ENCODE data around the gene EMID1. TPM values are rescaled to one million over a fixed set of nuclear protein-coding genes. Genes with fewer than 3 reads are reported as not detected.

EMID1 gene
- total and polyA plus RNA-seq, 8 donors: 1.8 to 23.6 (median 10.3) TPM; not detected in 1

DNA sequence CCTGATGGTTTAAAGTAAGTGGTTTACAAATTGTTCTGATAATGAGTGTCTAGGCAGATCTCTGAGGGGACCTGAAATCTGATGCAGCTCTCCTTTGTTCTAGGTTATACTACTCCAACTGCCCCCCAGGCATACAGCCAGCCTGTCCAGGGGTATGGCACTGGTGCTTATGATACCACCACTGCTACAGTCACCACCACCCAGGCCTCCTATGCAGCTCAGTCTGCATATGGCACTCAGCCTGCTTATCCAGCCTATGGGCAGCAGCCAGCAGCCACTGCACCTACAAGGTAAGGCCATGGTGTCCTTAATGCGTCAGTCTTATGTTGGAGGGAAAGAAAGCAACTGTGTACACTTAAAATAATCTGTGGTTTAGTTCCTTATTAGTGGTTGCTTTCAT is 72.2 kb downstream of the EMID1 start:
- Histone ChIP-seq H3K9me3 (no peaks in the 10 kb centered on the region), H3K36me3 (peaks cover 78 to 100% (median 100%) of the 10 kb centered on the region in 4 donors), H3K27ac (no peak overlapping the region), H3K4me3 (no peak overlapping the region), H3K27me3 (no peaks in the 10 kb centered on the region), H3K4me1 (peaks cover 13 to 50% (median 29%) of the 10 kb centered on the region in 4 donors)
- intact Hi-C loops (cut with DNase I; ENCODE audit: low total_unique reads): no loop called here
- 69 to 100% (median 83%) methylated on average over 1 of the region's 1 CpG for WGBS, 5 donors
- DNase-seq: no peak
- TF ChIP-seq EP300 (IDR thresholded peaks at IDR 0.05) (no peak), POLR2AphosphoS5 (IDR thresholded peaks at IDR 0.05) (no peak), POLR2A (IDR thresholded peaks at IDR 0.05) (no peak)
- TF ChIP-seq, protein P1, sequence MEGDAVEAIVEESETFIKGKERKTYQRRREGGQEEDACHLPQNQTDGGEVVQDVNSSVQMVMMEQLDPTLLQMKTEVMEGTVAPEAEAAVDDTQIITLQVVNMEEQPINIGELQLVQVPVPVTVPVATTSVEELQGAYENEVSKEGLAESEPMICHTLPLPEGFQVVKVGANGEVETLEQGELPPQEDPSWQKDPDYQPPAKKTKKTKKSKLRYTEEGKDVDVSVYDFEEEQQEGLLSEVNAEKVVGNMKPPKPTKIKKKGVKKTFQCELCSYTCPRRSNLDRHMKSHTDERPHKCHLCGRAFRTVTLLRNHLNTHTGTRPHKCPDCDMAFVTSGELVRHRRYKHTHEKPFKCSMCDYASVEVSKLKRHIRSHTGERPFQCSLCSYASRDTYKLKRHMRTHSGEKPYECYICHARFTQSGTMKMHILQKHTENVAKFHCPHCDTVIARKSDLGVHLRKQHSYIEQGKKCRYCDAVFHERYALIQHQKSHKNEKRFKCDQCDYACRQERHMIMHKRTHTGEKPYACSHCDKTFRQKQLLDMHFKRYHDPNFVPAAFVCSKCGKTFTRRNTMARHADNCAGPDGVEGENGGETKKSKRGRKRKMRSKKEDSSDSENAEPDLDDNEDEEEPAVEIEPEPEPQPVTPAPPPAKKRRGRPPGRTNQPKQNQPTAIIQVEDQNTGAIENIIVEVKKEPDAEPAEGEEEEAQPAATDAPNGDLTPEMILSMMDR (IDR thresholded peaks at IDR 0.05): no peak

DNA sequence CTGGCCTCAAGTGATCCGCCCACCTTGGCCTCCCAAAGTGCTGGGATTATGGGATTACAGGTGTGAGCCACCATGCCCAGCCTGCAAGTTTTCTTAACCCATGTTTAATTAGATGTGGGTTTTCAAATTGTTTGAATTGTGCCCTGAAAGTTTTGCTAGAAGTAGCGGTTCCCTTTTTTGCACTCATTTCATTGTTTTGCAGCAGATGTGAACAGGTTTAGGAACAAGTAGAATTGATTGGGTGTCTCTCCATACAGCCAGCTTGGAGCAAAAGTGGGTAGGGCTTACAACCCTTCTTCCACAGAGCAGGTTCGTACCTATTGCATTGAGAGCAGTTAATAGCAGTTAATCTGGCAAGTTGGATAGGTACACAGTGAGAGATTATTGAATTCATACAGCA is 78.5 kb downstream of the EMID1 start:
- 88 to 94% (median 89%) methylated on average over 3 of the region's 3 CpGs for WGBS, 5 donors
- no peak for TF ChIP-seq EP300 (IDR thresholded peaks at IDR 0.05)
- no peak for TF ChIP-seq POLR2AphosphoS5 (IDR thresholded peaks at IDR 0.05)
- no peak for TF ChIP-seq POLR2A (IDR thresholded peaks at IDR 0.05)
- TF ChIP-seq, protein P1 (IDR thresholded peaks at IDR 0.05): no peak
- no peak overlapping the region for H3K4me3 ChIP-seq
- peaks cover 93 to 100% (median 100%) of the 10 kb centered on the region in 4 donors for H3K36me3 ChIP-seq
- H3K9me3 ChIP-seq: no peaks in the 10 kb centered on the region
- no peaks in the 10 kb centered on the region for H3K27me3 ChIP-seq
- intact Hi-C loops (cut with DNase I; ENCODE audit: low total_unique reads): no loop called here
- DNase-seq: no peak
- peaks cover 0 to 14% (median 0%) of the 10 kb centered on the region in 4 donors for H3K4me1 ChIP-seq
- H3K27ac ChIP-seq: no peak overlapping the region

DNA sequence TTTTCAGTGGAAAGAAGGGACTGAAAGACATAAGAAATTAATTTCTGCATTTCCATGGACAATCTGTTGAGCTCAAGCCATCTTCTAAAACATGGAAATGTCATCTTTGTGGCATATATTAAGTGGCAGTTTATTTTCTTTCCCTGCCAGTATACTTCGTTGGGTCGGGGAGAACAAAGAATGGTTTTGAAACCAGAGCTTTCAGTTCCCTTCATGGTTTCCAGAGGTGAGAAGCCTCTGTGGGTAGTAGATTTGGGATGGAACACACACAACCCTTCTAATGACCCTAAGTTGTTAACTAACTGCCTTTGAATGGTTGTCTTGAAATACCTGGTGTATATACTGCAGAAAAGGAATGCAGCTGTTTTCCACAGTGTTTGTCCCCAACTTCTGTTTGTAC is 83.1 kb downstream of the EMID1 start:
- no peak overlapping the region for H3K27ac ChIP-seq
- no peaks in the 10 kb centered on the region for H3K27me3 ChIP-seq
- no peaks in the 10 kb centered on the region for H3K9me3 ChIP-seq
- 16 to 62% (median 37%) methylated on average over 2 of the region's 2 CpGs for WGBS, 5 donors
- H3K4me3 ChIP-seq: no peak overlapping the region
- TF ChIP-seq, protein P1 (IDR thresholded peaks at IDR 0.05): no peak
- TF ChIP-seq POLR2AphosphoS5 (IDR thresholded peaks at IDR 0.05): no peak
- no peak for TF ChIP-seq EP300 (IDR thresholded peaks at IDR 0.05)
- no peak for TF ChIP-seq POLR2A (IDR thresholded peaks at IDR 0.05)
- no peak for DNase-seq
- H3K4me1 ChIP-seq: peaks cover 0 to 27% (median 8%) of the 10 kb centered on the region in 4 donors
- H3K36me3 ChIP-seq: peaks cover 85 to 100% (median 100%) of the 10 kb centered on the region in 4 donors
- intact Hi-C loops (cut with DNase I; ENCODE audit: low total_unique reads): no loop called here

DNA sequence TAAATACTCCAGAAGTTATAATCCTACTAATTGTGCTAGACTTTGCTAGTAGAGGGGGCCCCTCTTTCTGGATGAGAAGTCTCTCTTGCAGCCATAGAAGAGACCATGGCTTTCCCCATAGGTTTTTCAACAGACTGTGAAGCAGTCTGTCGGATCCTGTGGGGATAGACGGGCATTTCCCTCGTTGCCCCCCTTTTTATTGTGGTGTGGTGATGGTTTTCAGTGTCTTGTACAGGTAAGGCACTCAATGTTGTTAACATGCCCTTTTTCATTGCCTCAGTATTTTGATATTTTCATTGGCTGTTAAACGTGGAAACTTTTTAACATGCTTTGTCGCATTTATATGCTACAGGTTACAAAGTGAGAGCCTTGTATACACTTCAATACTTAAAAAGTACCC is 84.4 kb downstream of the EMID1 start:
- H3K9me3 ChIP-seq: no peaks in the 10 kb centered on the region
- H3K27me3 ChIP-seq: no peaks in the 10 kb centered on the region
- WGBS, 5 donors: 62 to 77% (median 71%) methylated on average over 5 of the region's 5 CpGs
- peaks cover 85 to 100% (median 100%) of the 10 kb centered on the region in 4 donors for H3K36me3 ChIP-seq
- TF ChIP-seq POLR2AphosphoS5 (IDR thresholded peaks at IDR 0.05): no peak
- TF ChIP-seq, protein P1 (IDR thresholded peaks at IDR 0.05): no peak
- TF ChIP-seq POLR2A (IDR thresholded peaks at IDR 0.05): no peak
- no peak for TF ChIP-seq EP300 (IDR thresholded peaks at IDR 0.05)
- H3K4me1 ChIP-seq: peaks cover 0 to 27% (median 8%) of the 10 kb centered on the region in 4 donors
- no peak overlapping the region for H3K4me3 ChIP-seq
- H3K27ac ChIP-seq: no peak overlapping the region
- intact Hi-C loops (cut with DNase I; ENCODE audit: low total_unique reads): no loop called here
- DNase-seq: no peak
